Colonic mucosa (tissue), 4 donors: ENCODE measurements around the gene TTC7B. TPM values are rescaled to one million over a fixed set of nuclear protein-coding genes. Genes with fewer than 3 reads are reported as not detected.

Experiments used
- DNase-seq: peaks from one replicate; pipeline ENCODE4 v3.0.0-alpha.2; 2020
- H3K27ac ChIP-seq: fragments of 200-600 bp; one replicate; pipeline ENCODE4 v1.8.0; 2021
- H3K27me3 ChIP-seq: fragments of 200-600 bp; one replicate; pipeline ENCODE4 v1.8.0; 2021
- H3K36me3 ChIP-seq: fragments of 200-600 bp; one replicate; pipeline ENCODE4 v1.8.0; 2021
- H3K4me1 ChIP-seq: fragments of 200-600 bp; one replicate; pipeline ENCODE4 v1.8.0; 2021; ENCODE audit warnings: mild to moderate bottlenecking
- H3K4me3 ChIP-seq: fragments of 200-600 bp; one replicate; pipeline ENCODE4 v1.8.0; 2021
- H3K9ac ChIP-seq, 2 donors: one replicate each; pipeline ENCODE4 v1.7.0; 2013; ENCODE audit warnings: control low read depth in 2 of 2, low read depth in 2 of 2, low read length in 2 of 2
- H3K9me3 ChIP-seq: fragments of 200-600 bp; one replicate; pipeline ENCODE4 v1.8.0; 2021
- intact Hi-C: fragments of 100-400 bp; cut with DNase I; formaldehyde crosslinking; loops from one replicate; pipeline ENCODE4 v1.14.1; 2022
- total RNA-seq, 2 donors: library from RNA; stranded (reverse); fragmentation: NEBNext Ultra II Directional in 1 of 2; extraction: Animal tissue kit (Norgen Biotek cat#: 25700) in 1 of 2; gene quantifications; one replicate each; pipeline ENCODE4 v1.2.1, GENCODE V29; 2021
- TF ChIP-seq, protein P1 (sequence below): fragments of 200-600 bp; IDR thresholded peaks from one replicate; pipeline ENCODE4 v1.8.0; 2022; ENCODE audit warnings: antibody characterized with exemption, mild to moderate bottlenecking
- donor health status: healthy.
- donor health status: DM: no; HTN: no; CAD: no.
- donor health status: DM: no; HTN: no; CAD: no.

Gene TTC7B
- total RNA-seq, 2 donors from 2014 or later: 3.3 to 11.8 TPM

DNA sequence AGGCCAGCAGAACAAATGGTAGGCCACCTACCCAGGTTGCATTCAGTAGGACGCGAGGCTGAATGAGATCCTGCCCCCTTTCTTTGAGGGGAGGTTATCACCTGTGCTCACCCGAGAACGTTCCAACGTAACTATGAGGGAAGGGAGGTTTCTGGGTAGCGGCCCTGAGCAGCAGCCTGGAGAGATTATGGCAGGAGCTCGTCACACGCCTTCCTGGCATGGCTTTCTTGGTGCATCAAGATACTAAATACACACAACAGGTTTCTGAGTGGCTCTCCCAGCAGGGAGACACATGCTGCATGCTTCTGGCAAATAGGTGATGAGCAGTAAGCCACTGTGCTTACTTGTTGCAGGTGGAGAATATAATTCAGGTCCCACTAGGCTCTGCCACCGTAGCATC is 271.7 kb downstream of the TTC7B start:
- Histone ChIP-seq H3K4me3 (no peak overlapping the region), H3K4me1 (no peaks in the 10 kb centered on the region), H3K27me3 (no peaks in the 10 kb centered on the region), H3K9ac (no peak overlapping the region), H3K9me3 (no peaks in the 10 kb centered on the region), H3K36me3 (no peaks in the 10 kb centered on the region), H3K27ac (no peak overlapping the region)
- DNase-seq: no peak
- TF ChIP-seq, protein P1, sequence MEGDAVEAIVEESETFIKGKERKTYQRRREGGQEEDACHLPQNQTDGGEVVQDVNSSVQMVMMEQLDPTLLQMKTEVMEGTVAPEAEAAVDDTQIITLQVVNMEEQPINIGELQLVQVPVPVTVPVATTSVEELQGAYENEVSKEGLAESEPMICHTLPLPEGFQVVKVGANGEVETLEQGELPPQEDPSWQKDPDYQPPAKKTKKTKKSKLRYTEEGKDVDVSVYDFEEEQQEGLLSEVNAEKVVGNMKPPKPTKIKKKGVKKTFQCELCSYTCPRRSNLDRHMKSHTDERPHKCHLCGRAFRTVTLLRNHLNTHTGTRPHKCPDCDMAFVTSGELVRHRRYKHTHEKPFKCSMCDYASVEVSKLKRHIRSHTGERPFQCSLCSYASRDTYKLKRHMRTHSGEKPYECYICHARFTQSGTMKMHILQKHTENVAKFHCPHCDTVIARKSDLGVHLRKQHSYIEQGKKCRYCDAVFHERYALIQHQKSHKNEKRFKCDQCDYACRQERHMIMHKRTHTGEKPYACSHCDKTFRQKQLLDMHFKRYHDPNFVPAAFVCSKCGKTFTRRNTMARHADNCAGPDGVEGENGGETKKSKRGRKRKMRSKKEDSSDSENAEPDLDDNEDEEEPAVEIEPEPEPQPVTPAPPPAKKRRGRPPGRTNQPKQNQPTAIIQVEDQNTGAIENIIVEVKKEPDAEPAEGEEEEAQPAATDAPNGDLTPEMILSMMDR: no peak
- intact Hi-C loops: no loop called here

DNA sequence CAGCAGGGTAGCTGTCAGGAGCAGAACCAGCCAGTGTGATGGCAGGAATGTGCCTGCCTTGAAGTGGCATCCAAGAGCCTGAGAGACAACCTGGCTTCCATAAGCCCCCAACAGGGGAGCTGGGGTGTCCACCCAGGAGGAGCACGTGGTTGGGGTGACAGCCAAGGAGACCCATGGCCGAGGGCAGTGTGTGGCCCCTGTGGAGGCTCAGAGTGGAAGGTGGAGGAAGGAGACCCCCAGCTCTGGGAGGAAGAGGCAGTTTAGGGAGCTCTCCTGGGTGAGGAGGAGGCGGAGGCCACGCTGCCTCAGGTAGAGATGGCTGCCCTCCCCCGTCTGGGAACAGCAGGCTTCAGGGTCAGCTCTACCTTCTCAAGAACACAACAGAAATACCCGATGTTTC is 272.4 kb downstream of the TTC7B start:
- DNase-seq: no peak
- TF ChIP-seq, protein P1: no peak
- Histone ChIP-seq H3K4me1 (no peaks in the 10 kb centered on the region), H3K27ac (no peak overlapping the region), H3K36me3 (no peaks in the 10 kb centered on the region), H3K9me3 (no peaks in the 10 kb centered on the region), H3K4me3 (no peak overlapping the region), H3K27me3 (no peaks in the 10 kb centered on the region), H3K9ac (no peak overlapping the region)
- intact Hi-C loops: no loop called here

DNA sequence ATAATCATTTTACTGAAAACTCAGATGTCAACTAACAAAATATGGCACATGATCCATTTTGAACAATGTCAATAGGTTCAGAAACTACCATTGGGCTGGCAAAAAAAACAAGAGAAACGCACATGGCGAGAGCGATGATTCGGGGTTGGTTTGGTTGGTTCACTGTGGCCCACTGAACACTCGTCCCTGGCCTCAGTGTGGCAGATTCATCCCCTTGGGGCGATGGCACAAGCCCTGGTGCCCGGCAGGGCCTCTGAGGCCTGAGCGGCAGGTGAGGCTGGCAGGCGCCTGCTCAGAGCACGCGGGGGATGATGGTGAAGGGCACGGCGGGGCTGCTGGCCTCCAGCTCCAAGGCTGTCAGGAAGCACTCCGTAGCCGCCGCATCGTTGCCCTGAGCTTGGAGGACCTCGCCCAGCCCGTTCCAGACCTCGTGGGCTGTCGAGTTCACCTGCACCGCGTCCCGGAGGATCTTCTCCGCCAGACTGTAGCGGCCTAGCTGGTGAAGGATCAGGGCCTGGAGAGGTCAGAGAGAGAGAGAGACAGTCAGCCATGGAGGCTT is 275.1 kb downstream of the TTC7B start:
- Histone ChIP-seq H3K9ac (no peak overlapping the region), H3K4me3 (no peak overlapping the region), H3K27ac (no peak overlapping the region), H3K36me3 (no peaks in the 10 kb centered on the region), H3K9me3 (no peaks in the 10 kb centered on the region), H3K27me3 (no peaks in the 10 kb centered on the region), H3K4me1 (no peaks in the 10 kb centered on the region)
- TF ChIP-seq, protein P1: no peak
- intact Hi-C loops: no loop called here
- DNase-seq: no peak

DNA sequence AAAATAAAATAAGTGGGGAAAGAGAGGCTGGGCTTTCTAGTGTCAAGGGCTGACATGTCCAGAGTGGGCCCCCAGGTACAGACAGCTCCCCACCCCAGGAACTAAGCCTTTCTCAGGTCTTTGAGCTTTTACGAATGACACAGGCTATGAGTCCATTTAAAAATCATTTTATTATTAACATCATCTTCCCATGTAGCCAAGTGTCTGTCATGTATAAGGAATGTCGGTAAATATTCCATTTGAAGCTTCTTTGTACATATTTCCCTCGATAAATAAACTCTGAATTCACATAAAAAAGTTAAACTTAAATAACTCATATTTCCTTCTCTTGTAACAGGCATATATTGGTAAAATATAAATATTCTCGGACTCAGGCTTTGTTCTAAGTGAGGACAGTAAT is 275.8 kb downstream of the TTC7B start:
- no peak overlapping the region for H3K27ac ChIP-seq
- no peaks in the 10 kb centered on the region for H3K36me3 ChIP-seq
- no peaks in the 10 kb centered on the region for H3K4me1 ChIP-seq
- intact Hi-C loops: no loop called here
- no peaks in the 10 kb centered on the region for H3K27me3 ChIP-seq
- no peaks in the 10 kb centered on the region for H3K9me3 ChIP-seq
- H3K4me3 ChIP-seq: no peak overlapping the region
- DNase-seq: no peak
- TF ChIP-seq, protein P1: no peak
- H3K9ac ChIP-seq: no peak overlapping the region

DNA sequence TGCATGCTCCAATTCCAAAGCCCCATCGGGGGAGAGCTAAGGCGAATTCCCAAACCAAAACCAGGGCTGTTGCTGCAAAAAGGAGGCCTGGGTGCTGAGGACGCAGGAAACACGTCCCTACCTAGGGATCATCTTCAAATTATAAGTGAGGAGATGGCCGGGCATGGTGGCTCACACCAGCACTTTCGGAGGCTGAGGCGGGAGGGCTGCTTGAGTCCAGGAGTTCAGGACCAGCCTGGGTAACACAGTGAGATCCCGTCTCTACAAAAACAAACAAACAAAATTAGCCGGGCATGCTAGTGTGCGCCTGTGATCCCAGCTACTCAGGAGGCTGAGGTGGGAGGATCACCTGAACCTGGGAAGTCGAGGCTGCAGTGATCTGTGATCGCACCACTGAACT is 276.2 kb downstream of the TTC7B start:
- H3K4me3 ChIP-seq: no peak overlapping the region
- DNase-seq: no peak
- no peaks in the 10 kb centered on the region for H3K4me1 ChIP-seq
- H3K9me3 ChIP-seq: no peaks in the 10 kb centered on the region
- H3K27me3 ChIP-seq: no peaks in the 10 kb centered on the region
- no peaks in the 10 kb centered on the region for H3K36me3 ChIP-seq
- no peak overlapping the region for H3K9ac ChIP-seq
- H3K27ac ChIP-seq: no peak overlapping the region
- intact Hi-C loops: no loop called here
- TF ChIP-seq, protein P1: no peak

DNA sequence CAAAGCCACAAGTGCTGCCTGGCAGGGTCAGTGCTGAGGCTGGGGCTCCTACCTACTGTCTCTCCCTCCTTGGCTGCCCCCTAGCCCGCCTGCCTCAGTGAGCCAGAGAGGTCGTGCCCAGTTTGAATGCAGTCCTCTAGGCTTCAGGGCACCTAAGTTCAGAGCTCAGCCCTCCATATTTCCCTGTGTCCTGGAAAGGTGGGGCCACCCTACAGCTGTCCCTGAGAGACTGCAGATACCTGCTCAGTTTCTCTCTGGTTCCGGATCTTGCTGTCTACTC is 276.8 kb downstream of the TTC7B start:
- H3K9ac ChIP-seq: no peak overlapping the region
- no peaks in the 10 kb centered on the region for H3K36me3 ChIP-seq
- no peak for DNase-seq
- no peaks in the 10 kb centered on the region for H3K9me3 ChIP-seq
- TF ChIP-seq, protein P1: no peak
- H3K27me3 ChIP-seq: no peaks in the 10 kb centered on the region
- no peak overlapping the region for H3K27ac ChIP-seq
- H3K4me1 ChIP-seq: no peaks in the 10 kb centered on the region
- no peak overlapping the region for H3K4me3 ChIP-seq
- intact Hi-C loops: no loop called here
